HL-60 (cell line): ENCODE results near the gene DPAGT1.
A peak's percentile ranks its signal among the peaks of the same experiment; 100 is the strongest.

Experiments
- DNase-seq, 2 experiments: peaks; one replicate each; pipeline ENCODE4 v3.0.0-alpha.2; 2010 to 2020; ENCODE audit warnings: low read depth in 1 of 2, low spot score in 1 of 2
- H3K27ac ChIP-seq: fragments of 250-450 bp; sonication (Bioruptor Pico); replicated peaks from 2 replicates; pipeline ENCODE4 v1.5.1; 2020; ENCODE audit warnings: mild to moderate bottlenecking, moderate library complexity
- H3K27me3 ChIP-seq: fragments of 250-450 bp; sonication (Bioruptor Pico); 2 replicates; pipeline ENCODE4 v1.5.1; 2021; ENCODE audit warnings: mild to moderate bottlenecking, moderate library complexity; ENCODE audit not compliant: insufficient read depth, poor library complexity, severe bottlenecking
- H3K4me3 ChIP-seq: replicated peaks from 2 replicates; pipeline ENCODE4 v1.5.1; 2011; ENCODE audit warnings: mild to moderate bottlenecking, control low read depth, low read length; ENCODE audit not compliant: insufficient read depth
- CTCF ChIP-seq: IDR thresholded peaks from one replicate; pipeline ENCODE4 v1.5.1; 2011; ENCODE audit warnings: low read length, control low read depth, inconsistent platforms; ENCODE audit not compliant: insufficient read depth
- GABPA ChIP-seq: IDR thresholded peaks from 2 replicates; pipeline ENCODE4 v1.6.1; 2012; ENCODE audit warnings: low read depth
- POLR2AphosphoS5 ChIP-seq: IDR thresholded peaks from 2 replicates; pipeline ENCODE4 v1.6.1; 2012; ENCODE audit warnings: low read depth
- SPI1 ChIP-seq: IDR thresholded peaks from 2 replicates; pipeline ENCODE4 v1.6.1; 2012; ENCODE audit warnings: low read depth, mild to moderate bottlenecking, borderline replicate concordance
- long read RNA-seq: library from polyadenylated mRNA; unstranded; transcript quantifications from one replicate; pipeline ENCODE4 v2.0.0, GENCODE V29; 2020
- TF ChIP-seq, protein P1 (sequence below): IDR thresholded peaks from 2 replicates; pipeline ENCODE4 v1.6.1; 2012; ENCODE audit warnings: low read depth; ENCODE audit not compliant: insufficient replicate concordance

The DPAGT1 gene
- long read RNA-seq, transcript DPAGT1-201 (9 exons, 2,205 nt): major isoform, 243 of 308 reads
- long read RNA-seq, transcript DPAGT1-219 (9 exons, 1,813 nt): minor isoform, 5 of 308 reads
- long read RNA-seq, transcript DPAGT1-202 (8 exons, 1,817 nt): minor isoform, 8 of 308 reads
- long read RNA-seq, partial matches to known transcripts: 24 of 308 reads
- long read RNA-seq, other reads (novel, unspliced or antisense): 28 of 308 reads

DNA sequence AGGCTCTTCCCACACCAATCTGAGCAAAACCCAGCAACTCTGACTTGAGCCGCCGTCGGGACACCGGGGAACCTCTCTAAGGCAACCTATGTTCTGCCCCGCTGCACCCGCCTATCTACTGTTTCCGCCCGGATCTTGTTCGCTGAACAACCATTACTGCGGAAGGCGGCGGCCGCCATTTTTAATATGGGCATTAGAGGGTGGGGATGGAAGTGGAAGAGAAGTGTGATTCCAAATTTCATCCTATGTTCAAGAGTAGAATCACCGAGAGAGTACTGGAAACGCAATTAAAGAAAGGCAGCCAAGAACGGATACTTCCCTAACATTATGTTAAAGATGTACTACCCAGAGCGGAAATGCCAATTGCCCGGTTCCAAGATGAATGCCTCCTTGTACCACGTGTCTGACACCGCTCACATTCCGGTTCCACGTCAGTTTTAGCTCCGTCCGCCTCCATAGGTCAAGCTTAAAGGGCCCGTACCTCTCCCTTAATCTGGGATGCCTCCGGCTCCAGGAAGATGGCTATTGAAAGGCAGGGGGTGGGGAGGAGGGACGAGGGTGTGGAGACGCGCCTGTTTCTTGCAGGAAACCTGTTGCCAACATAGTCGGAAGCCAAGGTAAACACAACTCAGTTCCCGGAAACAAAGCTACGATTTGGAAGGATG, at the start of gene DPAGT1:
Gene DPAGT1 (minus strand): TSS at position 95 of the 665 bp plus-strand sequence. CDS start 198 bp downstream, outside the sequence.
- TF ChIP-seq GABPA: peak; percentile 91
- TF ChIP-seq, protein P1, sequence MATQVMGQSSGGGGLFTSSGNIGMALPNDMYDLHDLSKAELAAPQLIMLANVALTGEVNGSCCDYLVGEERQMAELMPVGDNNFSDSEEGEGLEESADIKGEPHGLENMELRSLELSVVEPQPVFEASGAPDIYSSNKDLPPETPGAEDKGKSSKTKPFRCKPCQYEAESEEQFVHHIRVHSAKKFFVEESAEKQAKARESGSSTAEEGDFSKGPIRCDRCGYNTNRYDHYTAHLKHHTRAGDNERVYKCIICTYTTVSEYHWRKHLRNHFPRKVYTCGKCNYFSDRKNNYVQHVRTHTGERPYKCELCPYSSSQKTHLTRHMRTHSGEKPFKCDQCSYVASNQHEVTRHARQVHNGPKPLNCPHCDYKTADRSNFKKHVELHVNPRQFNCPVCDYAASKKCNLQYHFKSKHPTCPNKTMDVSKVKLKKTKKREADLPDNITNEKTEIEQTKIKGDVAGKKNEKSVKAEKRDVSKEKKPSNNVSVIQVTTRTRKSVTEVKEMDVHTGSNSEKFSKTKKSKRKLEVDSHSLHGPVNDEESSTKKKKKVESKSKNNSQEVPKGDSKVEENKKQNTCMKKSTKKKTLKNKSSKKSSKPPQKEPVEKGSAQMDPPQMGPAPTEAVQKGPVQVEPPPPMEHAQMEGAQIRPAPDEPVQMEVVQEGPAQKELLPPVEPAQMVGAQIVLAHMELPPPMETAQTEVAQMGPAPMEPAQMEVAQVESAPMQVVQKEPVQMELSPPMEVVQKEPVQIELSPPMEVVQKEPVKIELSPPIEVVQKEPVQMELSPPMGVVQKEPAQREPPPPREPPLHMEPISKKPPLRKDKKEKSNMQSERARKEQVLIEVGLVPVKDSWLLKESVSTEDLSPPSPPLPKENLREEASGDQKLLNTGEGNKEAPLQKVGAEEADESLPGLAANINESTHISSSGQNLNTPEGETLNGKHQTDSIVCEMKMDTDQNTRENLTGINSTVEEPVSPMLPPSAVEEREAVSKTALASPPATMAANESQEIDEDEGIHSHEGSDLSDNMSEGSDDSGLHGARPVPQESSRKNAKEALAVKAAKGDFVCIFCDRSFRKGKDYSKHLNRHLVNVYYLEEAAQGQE: no peak
- TF ChIP-seq POLR2AphosphoS5: 0 out of 2 replicates have a peak, but pooled peaks have one; percentile 39
- no peak for TF ChIP-seq CTCF
- 0 out of 2 replicates have a peak, but pooled peaks have one; percentile 27 for TF ChIP-seq SPI1
- Histone ChIP-seq H3K27ac (peak within 1 kb of the TSS; percentile 96), H3K4me3 (peak within 1 kb of the TSS; percentile 93), H3K27me3 (no peaks in the 10 kb centered on the region)
- peak; percentile 86 to 96 for DNase-seq

- TF ChIP-seq SPI1 (no peak), CTCF (no peak), GABPA (no peak), POLR2AphosphoS5 (no peak)
- TF ChIP-seq, protein P1: no peak
- DNase-seq: no peak
- Histone ChIP-seq H3K4me3 (peak overlapping the region; percentile 52), H3K27me3 (peaks cover 36% of the 10 kb centered on the region), H3K27ac (no peak overlapping the region)
Observed at GRCh38 chr11:119149786-119150275, 48.2 kb upstream of the DPAGT1 start.

GRCh38 chr11:119149018-119149785, 47.5 kb upstream of the DPAGT1 start, which contains the start of gene ABCG4:
Gene ABCG4 (plus strand): TSS chr11:119149052. CDS start chr11:119149966, 914 bp downstream.
- Histone ChIP-seq H3K27me3 (peaks cover 36% of the 10 kb centered on the region), H3K4me3 (peak within 1 kb of the TSS; percentile 52), H3K27ac (no peak within 1 kb of the TSS)
- DNase-seq: no peak
- TF ChIP-seq SPI1 (no peak), POLR2AphosphoS5 (no peak), GABPA (no peak), CTCF (no peak)
- TF ChIP-seq, protein P1: no peak
